Peyer's patch (tissue), 4 donors: ENCODE measurements around the gene C19orf12.

ENCODE experiments used
- POLR2A ChIP-seq, 2 donors: fragments of 450-650 bp; IDR thresholded peaks; one replicate each; pipeline ENCODE4 v1.5.1; 2017; ENCODE audit warnings: antibody characterized with exemption in 2 of 2, mild to moderate bottlenecking in 2 of 2, moderate library complexity in 2 of 2
- TF ChIP-seq, protein P1 (sequence below), 6 experiments: fragments of 450-650 bp in 4 of 6; fragments of 200-600 bp in 2 of 6; sonication (generic) in 1 of 6; IDR thresholded peaks; one replicate each; pipeline ENCODE4 v1.5.1; 2017 to 2019; ENCODE audit warnings: antibody characterized with exemption in 6 of 6, mild to moderate bottlenecking in 3 of 6, moderate library complexity in 1 of 6

- TF ChIP-seq POLR2A (IDR thresholded peaks at IDR 0.05) = no peak
- TF ChIP-seq, protein P1, sequence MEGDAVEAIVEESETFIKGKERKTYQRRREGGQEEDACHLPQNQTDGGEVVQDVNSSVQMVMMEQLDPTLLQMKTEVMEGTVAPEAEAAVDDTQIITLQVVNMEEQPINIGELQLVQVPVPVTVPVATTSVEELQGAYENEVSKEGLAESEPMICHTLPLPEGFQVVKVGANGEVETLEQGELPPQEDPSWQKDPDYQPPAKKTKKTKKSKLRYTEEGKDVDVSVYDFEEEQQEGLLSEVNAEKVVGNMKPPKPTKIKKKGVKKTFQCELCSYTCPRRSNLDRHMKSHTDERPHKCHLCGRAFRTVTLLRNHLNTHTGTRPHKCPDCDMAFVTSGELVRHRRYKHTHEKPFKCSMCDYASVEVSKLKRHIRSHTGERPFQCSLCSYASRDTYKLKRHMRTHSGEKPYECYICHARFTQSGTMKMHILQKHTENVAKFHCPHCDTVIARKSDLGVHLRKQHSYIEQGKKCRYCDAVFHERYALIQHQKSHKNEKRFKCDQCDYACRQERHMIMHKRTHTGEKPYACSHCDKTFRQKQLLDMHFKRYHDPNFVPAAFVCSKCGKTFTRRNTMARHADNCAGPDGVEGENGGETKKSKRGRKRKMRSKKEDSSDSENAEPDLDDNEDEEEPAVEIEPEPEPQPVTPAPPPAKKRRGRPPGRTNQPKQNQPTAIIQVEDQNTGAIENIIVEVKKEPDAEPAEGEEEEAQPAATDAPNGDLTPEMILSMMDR (IDR thresholded peaks at IDR 0.05) = peak in 4 of 6 experiments; percentile 15 to 51 (median 27)
Observed at GRCh38 chr19:29664753-29665214, 50.3 kb downstream of the C19orf12 start.
